Lower leg skin (tissue), 3 donors: Measurements from ENCODE around the gene KRTAP1-1.

Experiments
- CTCF ChIP-seq, 3 donors: fragments of 450-650 bp; IDR thresholded peaks; one replicate each; pipeline ENCODE4 v1.5.1; 2016; ENCODE audit warnings: antibody characterized with exemption in 3 of 3, mild to moderate bottlenecking in 3 of 3, moderate library complexity in 2 of 3
- POLR2A ChIP-seq, 2 donors: fragments of 450-650 bp; IDR thresholded peaks; one replicate each; pipeline ENCODE4 v1.6.1; 2016 to 2017; ENCODE audit warnings: antibody characterized with exemption in 2 of 2, mild to moderate bottlenecking in 1 of 2, moderate library complexity in 1 of 2

GRCh38 chr17:41067281-41067680 is 26.0 kb upstream of the KRTAP1-1 start:
- TF ChIP-seq CTCF (IDR thresholded peaks at IDR 0.05) (no peak), POLR2A (IDR thresholded peaks at IDR 0.05) (no peak)
